CD4-positive, alpha-beta T cell (primary cell): Measurements from ENCODE around the gene AP3S2. TPM values are rescaled to one million over a fixed set of nuclear protein-coding genes. Genes with fewer than 3 reads are reported as not detected.

Source experiments
- ATAC-seq: fragments of 200-7000 bp; cut with Tn5 transposase; one replicate; pipeline ENCODE4 v1.10.0; 2022; ENCODE audit warnings: mild to moderate bottlenecking; ENCODE audit not compliant: poor library complexity
- CTCF ChIA-PET: fragments of 350-600 bp; sonication (Branson Sonifier 250); formaldehyde crosslinking; loops from one replicate; lab custom pipeline; 2021; ENCODE audit warnings: antibody characterized with exemption, inconsistent platforms; lab: Charles Lee
- POLR2A ChIA-PET: fragments of 350-600 bp; sonication (Branson Sonifier 250); formaldehyde crosslinking; loops from one replicate; lab custom pipeline; 2021; ENCODE audit warnings: antibody characterized with exemption, inconsistent platforms; lab: Charles Lee
- DNase-seq, 14 experiments: peaks; one replicate each; pipeline ENCODE4 v3.0.0-alpha.2; 2013 to 2020; ENCODE audit warnings: mixed read lengths in 2 of 14
- H3K27ac ChIP-seq, 2 donors: one replicate each; pipeline versions ENCODE4 v1.5.1 to v1.7.0; 2013; ENCODE audit warnings: low read length in 2 of 2, low read depth in 1 of 2, mild to moderate bottlenecking in 1 of 2
- H3K27me3 ChIP-seq, 2 experiments: 1 replicate in 1 of 2; 2 replicates in 1 of 2; pipeline versions ENCODE4 v1.6.1 to v1.7.0; 2013; ENCODE audit warnings: low read length in 2 of 2, control low read depth in 1 of 2, mild to moderate bottlenecking in 1 of 2, moderate library complexity in 1 of 2; ENCODE audit not compliant: insufficient read depth in 2 of 2, control insufficient read depth in 1 of 2
- H3K36me3 ChIP-seq: one replicate; pipeline ENCODE4 v1.6.1; 2013; ENCODE audit warnings: low read length, control low read depth; ENCODE audit not compliant: insufficient read depth
- H3K4me1 ChIP-seq: one replicate; pipeline ENCODE4 v1.6.1; 2013; ENCODE audit warnings: low read length, control low read depth; ENCODE audit not compliant: insufficient read depth
- H3K4me3 ChIP-seq: one replicate; pipeline ENCODE4 v1.5.1; 2013; ENCODE audit warnings: mild to moderate bottlenecking, low read length, moderate library complexity
- H3K9me3 ChIP-seq, 2 experiments: 1 replicate in 1 of 2; 2 replicates in 1 of 2; pipeline versions ENCODE4 v1.6.1 to v1.7.0; 2013; ENCODE audit warnings: low read length in 2 of 2, mild to moderate bottlenecking in 2 of 2, control low read depth in 1 of 2, moderate library complexity in 1 of 2; ENCODE audit not compliant: control insufficient read depth in 1 of 2, insufficient read depth in 1 of 2
- H3K27ac Mint-ChIP-seq: one replicate; pipeline ENCODE4 v1.8.0; 2020; ENCODE audit warnings: mixed read lengths
- H3K27me3 Mint-ChIP-seq: one replicate; pipeline ENCODE4 v1.8.0; 2021; ENCODE audit warnings: mixed read lengths
- H3K36me3 Mint-ChIP-seq: one replicate; pipeline ENCODE4 v1.8.0; 2021; ENCODE audit warnings: low read depth, mixed read lengths
- H3K4me1 Mint-ChIP-seq: one replicate; pipeline ENCODE4 v1.8.0; 2021; ENCODE audit warnings: low read depth, mixed read lengths
- H3K4me3 Mint-ChIP-seq: one replicate; pipeline ENCODE4 v1.8.0; 2020; ENCODE audit warnings: mild to moderate bottlenecking, mixed read lengths
- H3K9me3 Mint-ChIP-seq: one replicate; pipeline ENCODE4 v1.8.0; 2020; ENCODE audit warnings: mixed read lengths
- CTCF ChIP-seq: fragments of 200-600 bp; IDR thresholded peaks from one replicate; pipeline ENCODE4 v1.8.0; 2022; ENCODE audit warnings: antibody characterized with exemption, mild to moderate bottlenecking
- intact Hi-C, 2 experiments: fragments of 100-400 bp; cut with DNase I in 1 of 2; cut with micrococcal nuclease in 1 of 2; formaldehyde crosslinking; loops; one replicate each; pipeline versions ENCODE4 v1.15.1 to v1.9.0; 2023 to 2025; cut with DNase I, micrococcal nuclease
- total RNA-seq, 174 experiments: library from RNA in 2 of 174; stranded (reverse) in 2 of 174; gene quantifications; one replicate each; pipeline ENCODE4 v1.2.3 and lab custom pipeline; 2021 to 2026

AP3S2 gene
- total RNA-seq, 2 experiments from 2014 or later = 18.9 to 20.5 TPM

DNA sequence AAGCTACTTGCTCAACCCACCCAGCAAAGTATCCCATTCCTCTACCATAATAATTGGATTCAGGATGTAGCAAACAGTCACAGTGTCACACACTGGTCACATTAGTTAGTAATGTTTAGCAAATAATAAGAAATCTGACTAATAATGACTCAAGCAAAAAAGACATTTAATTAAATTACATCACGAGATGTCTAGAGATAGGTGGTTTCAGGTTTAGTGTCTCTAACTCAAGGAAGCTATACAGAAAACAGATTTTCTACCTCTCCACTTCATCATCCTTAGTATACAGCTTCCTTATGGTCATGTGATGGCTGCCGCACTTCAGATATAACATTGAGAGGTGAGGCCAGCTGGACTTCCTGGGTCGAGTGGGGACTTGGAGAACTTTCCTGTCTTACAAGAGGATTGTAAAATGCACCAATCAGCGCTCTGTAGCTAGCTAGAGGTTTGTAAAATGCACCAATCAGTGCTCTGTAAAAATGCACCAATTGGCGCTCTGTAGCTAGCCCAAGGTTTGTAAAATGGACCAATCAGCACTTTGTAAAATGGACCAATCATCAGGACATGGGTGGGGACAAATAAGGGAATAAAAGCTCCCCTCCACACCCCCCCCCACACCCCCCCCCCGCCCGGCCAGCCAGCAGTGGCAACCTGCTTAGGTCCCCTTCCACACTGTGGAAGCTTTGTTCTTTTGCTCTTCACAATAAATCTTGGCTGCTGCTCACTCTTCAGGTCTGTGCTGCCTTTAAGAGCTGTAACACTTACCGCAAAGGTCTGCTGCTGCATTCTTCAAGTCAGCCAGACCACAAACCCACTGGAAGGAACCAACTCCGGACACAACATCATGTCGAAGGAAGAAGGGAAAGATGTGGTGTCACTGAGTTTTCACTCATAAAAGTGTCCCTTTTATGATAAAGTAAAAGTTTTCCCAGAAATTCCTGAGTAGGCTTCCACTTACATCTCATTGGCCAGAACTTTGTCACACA is 43.9 kb upstream of the AP3S2 start:
- Mint-ChIP-seq H3K4me1 (peaks cover 20% of the 10 kb centered on the region), H3K27ac (peak overlapping the region; percentile 13), H3K36me3 (no peaks in the 10 kb centered on the region), H3K9me3 (no peaks in the 10 kb centered on the region), H3K4me3 (no peak overlapping the region), H3K27me3 (no peaks in the 10 kb centered on the region)
- no peaks in the 10 kb centered on the region for H3K36me3 ChIP-seq
- DNase-seq = no peak
- ATAC-seq = no peak
- peaks cover 15% of the 10 kb centered on the region for H3K4me1 ChIP-seq
- H3K4me3 ChIP-seq = no peak overlapping the region
- ChIA-PET POLR2A (interaction anchor here (1.8 kb wide), 1 partner anchor 79 kb away, joined by 5 read pairs; no protein-coding TSS in a partner anchor), CTCF (no interaction called here)
- H3K9me3 ChIP-seq = no peaks in the 10 kb centered on the region
- intact Hi-C loops = no loop called here
- H3K27me3 ChIP-seq = no peaks in the 10 kb centered on the region
- TF ChIP-seq CTCF = no peak
- H3K27ac ChIP-seq = no peak overlapping the region

DNA sequence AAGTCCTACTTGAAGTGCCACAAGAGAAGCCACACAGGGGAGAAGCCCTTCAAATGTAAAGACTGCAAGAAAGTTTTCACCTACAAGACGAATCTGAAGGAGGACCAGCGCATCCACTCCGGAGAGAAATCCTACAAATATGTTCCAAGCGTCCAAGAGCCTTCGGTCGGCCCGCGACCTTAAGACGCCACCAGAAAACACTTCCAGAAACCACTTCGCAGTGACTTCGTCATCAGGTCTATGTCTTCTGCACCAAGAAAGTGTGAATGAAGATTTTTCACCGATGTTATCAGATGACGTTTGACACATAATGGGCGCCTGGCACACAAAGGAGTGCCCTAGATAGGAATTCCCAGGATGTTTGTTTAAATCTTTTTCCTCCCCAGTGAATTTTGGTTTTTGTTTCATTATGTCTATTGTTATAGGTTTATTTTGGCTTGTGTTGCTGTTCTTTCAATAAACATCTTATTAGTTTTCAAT is 43.0 kb upstream of the AP3S2 start:
- POLR2A ChIA-PET = interaction anchor here (1.0 to 1.8 kb wide), 4 partner anchors 42 to 80 kb away, joined by 3 to 7 read pairs (median 5); partner anchors contain the start of gene ZNF710
- Histone ChIP-seq H3K27ac (no peak overlapping the region), H3K36me3 (no peaks in the 10 kb centered on the region), H3K4me1 (peaks cover 15% of the 10 kb centered on the region), H3K9me3 (no peaks in the 10 kb centered on the region), H3K4me3 (no peak overlapping the region), H3K27me3 (no peaks in the 10 kb centered on the region)
- Mint-ChIP-seq H3K36me3 (no peaks in the 10 kb centered on the region), H3K27me3 (no peaks in the 10 kb centered on the region), H3K27ac (no peak overlapping the region), H3K4me3 (no peak overlapping the region), H3K4me1 (peaks cover 20% of the 10 kb centered on the region), H3K9me3 (no peaks in the 10 kb centered on the region)
- intact Hi-C loops = no loop called here
- TF ChIP-seq CTCF = no peak
- ATAC-seq (no peak), DNase-seq (peak in 1 of 14 experiments; percentile 1)
- CTCF ChIA-PET = no interaction called here

DNA sequence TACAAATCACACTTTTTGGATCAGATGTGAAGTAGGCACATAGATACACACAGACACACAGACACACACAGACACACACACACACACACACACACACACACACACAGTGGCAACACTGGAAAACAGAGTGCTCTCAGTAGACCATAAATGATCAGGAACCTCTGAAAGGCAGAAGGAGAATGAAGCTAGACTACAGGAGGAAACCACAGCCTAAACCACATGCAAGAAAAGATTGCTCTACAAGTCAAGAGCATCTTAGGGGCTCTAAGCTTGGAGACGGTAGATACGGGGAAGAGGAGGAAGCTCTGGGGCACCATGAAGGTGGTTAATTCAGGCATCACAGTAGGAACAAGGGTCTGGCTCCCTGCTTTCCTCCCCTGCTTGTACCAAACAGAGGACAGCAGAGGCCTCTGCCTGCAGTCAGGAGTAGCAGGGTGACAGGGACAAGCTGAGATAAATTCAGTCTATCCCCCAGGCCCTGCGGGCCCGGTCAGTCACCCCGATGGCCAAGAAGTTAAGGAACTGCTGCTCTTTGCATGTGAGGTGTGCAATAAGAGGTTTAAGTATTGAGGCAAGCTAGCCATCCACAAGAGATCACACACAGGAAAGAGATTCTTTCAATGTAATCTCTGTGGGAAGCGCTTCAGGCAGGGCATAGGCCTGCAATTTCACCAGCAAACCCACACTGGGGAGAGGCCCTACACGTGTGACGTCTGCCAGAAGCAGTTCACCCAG is 42.4 kb upstream of the AP3S2 start:
- Mint-ChIP-seq H3K27me3 (no peaks in the 10 kb centered on the region), H3K4me1 (peaks cover 20% of the 10 kb centered on the region), H3K4me3 (no peak overlapping the region), H3K9me3 (no peaks in the 10 kb centered on the region), H3K27ac (no peak overlapping the region), H3K36me3 (no peaks in the 10 kb centered on the region)
- ATAC-seq (peak; percentile 86), DNase-seq (peak in 6 of 14 experiments; percentile 4 to 62 (median 47))
- no peaks in the 10 kb centered on the region for H3K36me3 ChIP-seq
- no peak for TF ChIP-seq CTCF
- no peaks in the 10 kb centered on the region for H3K27me3 ChIP-seq
- intact Hi-C loops = no loop called here
- H3K27ac ChIP-seq = no peak overlapping the region
- no peak overlapping the region for H3K4me3 ChIP-seq
- ChIA-PET CTCF (no interaction called here), POLR2A (interaction anchor here (0.6 to 1.8 kb wide), 9 partner anchors 38 to 142 kb away, joined by 3 to 7 read pairs (median 3); partner anchors contain the start of gene ZNF710)
- no peaks in the 10 kb centered on the region for H3K9me3 ChIP-seq
- peaks cover 15% of the 10 kb centered on the region for H3K4me1 ChIP-seq
